Neural cell (in vitro differentiated cells): ENCODE results near the gene KIF21B. TPM values are rescaled to one million over a fixed set of nuclear protein-coding genes. Genes with fewer than 3 reads are reported as not detected.
"Not testable (repeated sequence)": the region's sequence is repeated elsewhere in the genome, so short reads cannot be mapped to it uniquely, and the experiment has no call there.

Source experiments
- H2AFZ ChIP-seq: fragments of 200-600, 300-800 bp; sonication (generic), shearing (Covaris generic); 2 replicates; pipeline ENCODE4 v1.6.0; 2014; ENCODE audit warnings: low read depth, mild to moderate bottlenecking, antibody characterized with exemption, low read length, moderate library complexity
- H3F3A ChIP-seq: fragments of 200-600 bp; shearing (Covaris generic); 2 replicates; pipeline ENCODE4 v1.6.1; 2016; ENCODE audit warnings: mild to moderate bottlenecking, moderate library complexity, mixed read lengths, antibody characterized with exemption, low read length; ENCODE audit not compliant: insufficient read depth, poor library complexity, severe bottlenecking
- H3K27ac ChIP-seq: fragments of 200-600, 300-800 bp; sonication (generic), shearing (Covaris generic); 2 replicates; pipeline ENCODE4 v1.5.1; 2014; ENCODE audit warnings: mild to moderate bottlenecking, low read length, moderate library complexity
- H3K27me3 ChIP-seq: fragments of 300-800, 200-600 bp; sonication (generic), shearing (Covaris generic); 2 replicates; pipeline ENCODE4 v1.6.0; 2014; ENCODE audit warnings: mild to moderate bottlenecking, low read depth, low read length, moderate library complexity; ENCODE audit not compliant: insufficient read depth
- H3K36me3 ChIP-seq: fragments of 300-800, 200-600 bp; sonication (generic), shearing (Covaris generic); 2 replicates; pipeline ENCODE4 v1.5.1; 2014; ENCODE audit warnings: mild to moderate bottlenecking, antibody characterized with exemption, low read length, moderate library complexity; ENCODE audit not compliant: insufficient read depth
- H3K4me2 ChIP-seq: fragments of 300-800, 200-600 bp; sonication (generic), shearing (Covaris generic); 2 replicates; pipeline ENCODE4 v1.6.0; 2014; ENCODE audit warnings: mild to moderate bottlenecking, low read length
- H3K4me3 ChIP-seq: fragments of 300-800, 200-600 bp; sonication (generic), shearing (Covaris generic); 2 replicates; pipeline ENCODE4 v1.5.1; 2014; ENCODE audit warnings: mild to moderate bottlenecking, low read length, moderate library complexity
- H3K79me2 ChIP-seq: fragments of 200-600 bp; shearing (Covaris generic); replicated peaks from 2 replicates; pipeline ENCODE4 v1.6.0; 2014; ENCODE audit warnings: mild to moderate bottlenecking, low read length, moderate library complexity; ENCODE audit not compliant: insufficient read depth
- H3K9ac ChIP-seq: fragments of 300-800, 200-600 bp; sonication (generic), shearing (Covaris generic); 2 replicates; pipeline ENCODE4 v1.6.1; 2016; ENCODE audit warnings: mild to moderate bottlenecking, low read length, mixed read lengths
- H3K9me2 ChIP-seq: fragments of 200-600 bp; shearing (Covaris generic); 2 replicates; pipeline ENCODE4 v1.6.1; 2016; ENCODE audit warnings: mild to moderate bottlenecking, low read length, mixed read lengths; ENCODE audit not compliant: insufficient read depth
- H3K9me3 ChIP-seq: fragments of 200-600, 300-800 bp; sonication (generic), shearing (Covaris generic); 2 replicates; pipeline ENCODE4 v1.6.1; 2016; ENCODE audit warnings: mild to moderate bottlenecking, mixed run types, low read length, moderate library complexity, mixed read lengths
- H4K20me1 ChIP-seq: fragments of 200-600 bp; shearing (Covaris generic); 2 replicates; pipeline ENCODE4 v1.6.1; 2016; ENCODE audit warnings: mild to moderate bottlenecking, mixed run types; ENCODE audit not compliant: insufficient read depth
- CTCF ChIP-seq: fragments of 450-650 bp; IDR thresholded peaks from 2 replicates; pipeline ENCODE4 v1.5.1; 2014; ENCODE audit warnings: antibody characterized with exemption, mild to moderate bottlenecking, moderate library complexity; ENCODE audit not compliant: poor library complexity, severe bottlenecking
- EP300 ChIP-seq: fragments of 450-650 bp; conservative IDR thresholded peaks from 2 replicates; pipeline ENCODE4 v1.6.1; 2014; ENCODE audit warnings: antibody characterized with exemption, mild to moderate bottlenecking, moderate library complexity; ENCODE audit not compliant: poor library complexity, severe bottlenecking
- EZH2 ChIP-seq: fragments of 200-600, 300-800 bp; shearing (Covaris generic), sonication (generic); IDR thresholded peaks from 2 replicates; pipeline ENCODE4 v1.6.1; 2014; ENCODE audit warnings: antibody characterized with exemption, low read length, borderline replicate concordance, mild to moderate bottlenecking; ENCODE audit not compliant: insufficient read depth, poor library complexity, severe bottlenecking
- MXI1 ChIP-seq: fragments of 450-650 bp; conservative IDR thresholded peaks from 2 replicates; pipeline ENCODE4 v1.6.1; 2014; ENCODE audit warnings: antibody characterized with exemption, mild to moderate bottlenecking; ENCODE audit not compliant: poor library complexity, severe bottlenecking
- POLR2AphosphoS5 ChIP-seq: IDR thresholded peaks from 2 replicates; pipeline ENCODE4 v1.6.1; 2012
- RAD21 ChIP-seq: fragments of 450-650 bp; conservative IDR thresholded peaks from 2 replicates; pipeline ENCODE4 v1.6.1; 2014; ENCODE audit warnings: antibody characterized with exemption, mild to moderate bottlenecking, moderate library complexity
- REST ChIP-seq: IDR thresholded peaks from 2 replicates; pipeline ENCODE4 v1.6.1; 2012; ENCODE audit warnings: borderline replicate concordance
- SMC3 ChIP-seq: fragments of 450-650 bp; conservative IDR thresholded peaks from 2 replicates; pipeline ENCODE4 v1.6.1; 2014; ENCODE audit warnings: antibody characterized with exemption, mild to moderate bottlenecking, moderate library complexity; ENCODE audit not compliant: poor library complexity
- TAF1 ChIP-seq: IDR thresholded peaks from 2 replicates; pipeline ENCODE4 v1.6.1; 2012; ENCODE audit warnings: low read depth
- polyA plus RNA-seq: library from polyadenylated mRNA; depleted of rRNA; stranded (reverse); fragments of >200 nt; gene quantifications from 2 replicates; pipeline ENCODE4 v1.2.3, GENCODE V29; 2014

Gene KIF21B
- polyA plus RNA-seq, 1 donor from 2014 or later = 53.7 TPM

GRCh38 chr1:200938955-200939354 is 84.6 kb downstream of the KIF21B start:
- Histone ChIP-seq H3K27me3 (no peaks in the 10 kb centered on the region), H4K20me1 (no peaks in the 10 kb centered on the region), H3K9ac (no peak overlapping the region), H3K36me3 (no peaks in the 10 kb centered on the region), H3F3A (no peaks in the 10 kb centered on the region), H3K4me2 (no peak overlapping the region), H3K9me2 (no peaks in the 10 kb centered on the region), H3K27ac (no peak overlapping the region), H3K9me3 (peaks cover 3% of the 10 kb centered on the region), H2AFZ (no peak overlapping the region), H3K4me3 (no peak overlapping the region), H3K79me2 (no peaks in the 10 kb centered on the region)
- TF ChIP-seq TAF1 (no peak), REST (no peak), EP300 (no peak), EZH2 (no peak), MXI1 (no peak), POLR2AphosphoS5 (no peak), CTCF (no peak), SMC3 (no peak), RAD21 (no peak)

GRCh38 chr1:200935286-200935962 is 88.1 kb downstream of the KIF21B start:
- H2AFZ ChIP-seq, H3F3A ChIP-seq, H3K4me2 ChIP-seq, H4K20me1 ChIP-seq, H3K36me3 ChIP-seq, H3K79me2 ChIP-seq, H3K9me3 ChIP-seq, H3K9ac ChIP-seq, H3K27ac ChIP-seq, H3K9me2 ChIP-seq, H3K27me3 ChIP-seq, H3K4me3 ChIP-seq: not testable (repeated sequence)
